Transverse colon (tissue), 4 donors: ENCODE results near the gene SIGLEC15. TPM values are rescaled to one million over a fixed set of nuclear protein-coding genes. Genes with fewer than 3 reads are reported as not detected.
"Not testable (repeated sequence)": the region's sequence is repeated elsewhere in the genome, so short reads cannot be mapped to it uniquely, and the experiment has no call there.

Experiments
- DNase-seq: peaks from one replicate; pipeline ENCODE4 v3.0.0-alpha.2; 2019
- H3K27ac ChIP-seq, 4 donors: fragments of 200-600 bp; sonication (generic); 2 replicates each; pipeline ENCODE4 v1.5.1; 2016 to 2018; ENCODE audit warnings: inconsistent platforms in 4 of 4
- H3K27me3 ChIP-seq: fragments of 200-600 bp; sonication (generic); 2 replicates; pipeline ENCODE4 v1.5.1; 2017; ENCODE audit warnings: inconsistent platforms
- H3K36me3 ChIP-seq, 4 donors: fragments of 200-600 bp; sonication (generic); 2 replicates each; pipeline ENCODE4 v1.5.1; 2017 to 2019; ENCODE audit warnings: inconsistent platforms in 4 of 4
- H3K4me1 ChIP-seq, 4 donors: fragments of 200-600 bp; sonication (generic); 2 replicates each; pipeline ENCODE4 v1.5.1; 2017 to 2020; ENCODE audit warnings: inconsistent platforms in 4 of 4
- H3K4me3 ChIP-seq, 4 donors: fragments of 200-600 bp; sonication (generic); 1 replicate in 1 of 4; 2 replicates in 3 of 4; pipeline versions ENCODE4 v1.5.1 to v1.6.1; 2017 to 2019; ENCODE audit warnings: inconsistent platforms in 4 of 4
- H3K9me3 ChIP-seq, 2 donors: fragments of 200-600 bp; sonication (generic); 2 replicates each; pipeline ENCODE4 v1.5.1; 2017 to 2019; ENCODE audit warnings: inconsistent platforms in 2 of 2
- CTCF ChIP-seq, 5 experiments: fragments of 200-600 bp in 3 of 5; fragments of 450-650 bp in 2 of 5; sonication (generic) in 3 of 5; IDR thresholded peaks; 1 replicate in 2 of 5; 2 replicates in 3 of 5; pipeline ENCODE4 v1.5.1; 2016 to 2017; ENCODE audit warnings: antibody characterized with exemption in 5 of 5, inconsistent platforms in 3 of 5, mild to moderate bottlenecking in 2 of 5, moderate library complexity in 1 of 5
- EP300 ChIP-seq: sonication (generic); formaldehyde crosslinking; IDR thresholded peaks from one replicate; pipeline ENCODE4 v1.6.1; 2017; ENCODE audit warnings: antibody characterized with exemption, low read depth
- POLR2A ChIP-seq: fragments of 450-650 bp; IDR thresholded peaks from one replicate; pipeline ENCODE4 v1.6.1; 2016; ENCODE audit warnings: antibody characterized with exemption, mild to moderate bottlenecking, moderate library complexity
- POLR2AphosphoS5 ChIP-seq, 3 donors: sonication (generic); formaldehyde crosslinking; IDR thresholded peaks; one replicate each; pipeline ENCODE4 v1.6.1; 2016; ENCODE audit warnings: antibody characterized with exemption in 3 of 3
- WGBS, 2 donors: methylation state at CpG; one replicate each; pipeline ENCODE4 v1.1.5; 2018; ENCODE audit warnings: low coverage in 1 of 2; 5-methylcytosine and 5-hydroxymethylcytosine counted together
- in situ Hi-C, 4 donors: fragments of 200-750 bp; cut with MboI; loops; one replicate each; pipeline versions ENCODE4 v1.15.0 to v1.15.1; 2017; ENCODE audit warnings: low sequenced_read_pairs in 3 of 4, low pct_ligation_motif_present in 1 of 4, low pct_unique_long_range_greater_than_20kb in 1 of 4
- intact Hi-C: fragments of 100-400 bp; cut with DNase I; formaldehyde crosslinking; loops from one replicate; pipeline ENCODE4 v1.15.1; 2023; ENCODE audit warnings: low total_unique reads
- total RNA-seq, 4 donors: library from RNA; depleted of rRNA; stranded (reverse); fragments of >200 nt; gene quantifications; one replicate each; pipeline ENCODE4 v1.1.0, GENCODE V29; 2016

SIGLEC15 gene
- total RNA-seq, 4 donors from 2014 or later, result not detected

DNA sequence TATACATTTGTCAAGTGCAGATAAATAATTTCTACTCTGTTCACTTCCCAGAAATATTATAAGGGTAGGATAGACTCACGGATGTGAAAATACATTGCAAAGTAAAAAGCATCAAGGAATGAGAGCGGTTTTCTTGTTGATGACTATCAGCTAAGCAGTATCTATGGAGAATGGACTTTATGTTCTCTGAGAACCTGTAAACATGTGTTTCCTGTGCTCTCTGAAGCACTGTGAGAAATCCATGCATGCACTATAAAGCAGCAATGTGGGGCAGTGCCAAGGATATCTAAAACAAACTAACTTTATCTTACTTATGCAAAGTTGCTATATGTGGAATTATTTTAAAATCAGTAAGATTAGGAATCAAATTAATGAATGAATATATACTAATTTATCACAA is 4.4 kb upstream of the SIGLEC15 start:
- H3K9me3 ChIP-seq, result no peaks in the 10 kb centered on the region
- no peak for DNase-seq
- no peak overlapping the region for H3K27ac ChIP-seq
- no peaks in the 10 kb centered on the region for H3K27me3 ChIP-seq
- no peaks in the 10 kb centered on the region for H3K36me3 ChIP-seq
- 84 to 93% methylated on average over 2 of the region's 2 CpGs for WGBS, 2 donors
- no peaks in the 10 kb centered on the region for H3K4me1 ChIP-seq
- TF ChIP-seq POLR2AphosphoS5 (IDR thresholded peaks at IDR 0.05) (no peak), EP300 (no peak), POLR2A (no peak), CTCF (IDR thresholded peaks at IDR 0.05) (no peak)
- in situ Hi-C loops (no loop called here), intact Hi-C loops (no loop called here)
- no peak overlapping the region for H3K4me3 ChIP-seq

DNA sequence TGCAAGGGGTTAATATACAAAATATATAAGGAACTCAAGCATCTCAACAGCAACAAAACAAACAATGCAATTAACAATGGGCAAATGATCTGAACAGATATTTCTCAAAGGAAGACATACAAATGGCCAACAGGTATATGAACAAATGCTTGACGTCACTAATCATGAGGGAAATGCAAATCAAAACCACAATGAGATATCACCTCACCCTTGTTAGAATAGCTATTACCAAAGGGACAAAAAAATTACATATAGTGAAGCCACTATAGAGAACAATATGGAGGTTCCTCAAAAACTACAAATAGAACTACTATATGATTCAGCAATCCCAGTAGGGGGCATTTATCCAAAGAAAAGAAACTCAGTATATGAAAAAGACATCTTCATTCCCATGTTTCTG is 3.8 kb upstream of the SIGLEC15 start:
- WGBS, 2 donors, result 68 to 70% methylated on average over 1 of the region's 1 CpG
- no peak for DNase-seq
- no peaks in the 10 kb centered on the region for H3K27me3 ChIP-seq
- in situ Hi-C loops (no loop called here), intact Hi-C loops (no loop called here)
- H3K4me1 ChIP-seq, result no peaks in the 10 kb centered on the region
- H3K4me3 ChIP-seq, result no peak overlapping the region
- no peaks in the 10 kb centered on the region for H3K9me3 ChIP-seq
- TF ChIP-seq POLR2AphosphoS5 (IDR thresholded peaks at IDR 0.05) (no peak), EP300 (no peak)
- H3K36me3 ChIP-seq, result no peaks in the 10 kb centered on the region
- no peak overlapping the region for H3K27ac ChIP-seq

DNA sequence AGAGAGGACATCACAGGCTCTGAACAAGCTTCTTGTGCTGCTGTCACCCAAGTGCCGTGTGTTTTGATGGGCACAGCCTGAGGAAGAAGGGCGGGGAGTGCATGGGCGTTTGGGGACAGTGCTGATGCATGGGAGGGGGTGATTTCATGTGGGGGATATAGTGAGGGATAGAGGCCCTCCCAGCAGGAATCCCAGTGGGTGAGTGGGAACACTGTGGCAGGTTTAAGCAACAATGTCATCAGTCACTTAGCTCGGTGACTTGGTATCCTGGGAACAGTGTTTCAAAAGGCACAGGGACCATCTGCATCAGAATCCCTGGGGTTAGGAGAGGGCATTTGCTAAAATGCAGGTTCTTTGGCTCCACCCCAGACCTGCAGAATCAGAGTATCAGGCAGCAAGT is 609 bp downstream of the SIGLEC15 start:
- Histone ChIP-seq H3K4me3 (no peak overlapping the region), H3K27me3 (no peaks in the 10 kb centered on the region), H3K36me3 (no peaks in the 10 kb centered on the region), H3K27ac (no peak overlapping the region), H3K9me3 (no peaks in the 10 kb centered on the region), H3K4me1 (peaks cover 0 to 22% (median 8%) of the 10 kb centered on the region in 4 donors)
- TF ChIP-seq POLR2A (no peak), CTCF (IDR thresholded peaks at IDR 0.05) (no peak), EP300 (no peak), POLR2AphosphoS5 (IDR thresholded peaks at IDR 0.05) (no peak)
- intact Hi-C loops, result no loop called here
- in situ Hi-C loops, result no loop called here
- 75% methylated on average over 4 of the region's 4 CpGs; no CpG with 5 or more reads in 1 of the 2 donors for WGBS, 2 donors
- DNase-seq, result no peak

DNA sequence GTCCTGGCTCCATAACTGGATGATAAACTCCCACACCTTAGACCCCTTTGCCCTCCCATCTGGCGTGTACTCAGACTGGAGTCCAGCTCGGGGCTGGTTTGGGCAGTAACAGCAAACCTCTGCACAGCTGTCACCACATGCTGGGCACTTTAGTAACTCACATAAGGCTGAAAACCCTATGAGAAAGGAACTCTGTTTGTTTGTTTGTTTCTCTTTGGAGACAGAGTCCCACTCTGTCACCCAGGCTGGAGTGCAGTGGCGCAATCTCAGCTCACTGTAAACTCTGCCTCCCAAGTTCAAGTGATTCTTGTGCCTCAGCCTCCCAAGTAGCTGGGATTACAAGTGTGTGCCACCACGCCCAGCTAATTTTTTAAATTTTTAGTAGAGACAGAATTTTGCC is 1.2 kb downstream of the SIGLEC15 start:
- H3K4me3 ChIP-seq, DNase-seq, H3K36me3 ChIP-seq, intact Hi-C loops, in situ Hi-C loops, H3K27ac ChIP-seq, H3K27me3 ChIP-seq, H3K9me3 ChIP-seq: not testable (repeated sequence)
- peaks cover 0 to 22% (median 8%) of the 10 kb centered on the region in 4 donors for H3K4me1 ChIP-seq
- WGBS, 2 donors, result 81% methylated on average over 4 of the region's 4 CpGs; no CpG with 5 or more reads in 1 of the 2 donors

- Histone ChIP-seq H3K36me3 (no peaks in the 10 kb centered on the region), H3K4me1 (peaks cover 0 to 22% (median 8%) of the 10 kb centered on the region in 4 donors), H3K4me3 (no peak overlapping the region), H3K27me3 (peaks cover 10% of the 10 kb centered on the region), H3K9me3 (no peaks in the 10 kb centered on the region), H3K27ac (peak overlapping the region in 1 of 4 donors; percentile 46)
- 20 to 43% methylated on average over 1 to 8 of the region's 9 CpGs for WGBS, 2 donors
- DNase-seq, result no peak
- TF ChIP-seq EP300, result no peak
- intact Hi-C loops (no loop called here), in situ Hi-C loops (no loop called here)
These were observed 3.7 kb downstream of the SIGLEC15 start for GRCh38 chr18:45828917-45829811.
